ENCODE results near the gene CAPRIN1. TPM values are rescaled to one million over a fixed set of nuclear protein-coding genes. Genes with fewer than 3 reads are reported as not detected.

The CAPRIN1 gene, protein sequence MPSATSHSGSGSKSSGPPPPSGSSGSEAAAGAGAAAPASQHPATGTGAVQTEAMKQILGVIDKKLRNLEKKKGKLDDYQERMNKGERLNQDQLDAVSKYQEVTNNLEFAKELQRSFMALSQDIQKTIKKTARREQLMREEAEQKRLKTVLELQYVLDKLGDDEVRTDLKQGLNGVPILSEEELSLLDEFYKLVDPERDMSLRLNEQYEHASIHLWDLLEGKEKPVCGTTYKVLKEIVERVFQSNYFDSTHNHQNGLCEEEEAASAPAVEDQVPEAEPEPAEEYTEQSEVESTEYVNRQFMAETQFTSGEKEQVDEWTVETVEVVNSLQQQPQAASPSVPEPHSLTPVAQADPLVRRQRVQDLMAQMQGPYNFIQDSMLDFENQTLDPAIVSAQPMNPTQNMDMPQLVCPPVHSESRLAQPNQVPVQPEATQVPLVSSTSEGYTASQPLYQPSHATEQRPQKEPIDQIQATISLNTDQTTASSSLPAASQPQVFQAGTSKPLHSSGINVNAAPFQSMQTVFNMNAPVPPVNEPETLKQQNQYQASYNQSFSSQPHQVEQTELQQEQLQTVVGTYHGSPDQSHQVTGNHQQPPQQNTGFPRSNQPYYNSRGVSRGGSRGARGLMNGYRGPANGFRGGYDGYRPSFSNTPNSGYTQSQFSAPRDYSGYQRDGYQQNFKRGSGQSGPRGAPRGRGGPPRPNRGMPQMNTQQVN
- total RNA-seq (100 to 1,000 TPM; 171 to 285 TPM), polyA plus RNA-seq (10 to 100 TPM; 65.6 to 66.4 TPM)
- long read RNA-seq, donor 1, full-length matches to known transcripts, result 33 of 104 reads
- long read RNA-seq, donor 1, partial matches to known transcripts, result 71 of 104 reads
- long read RNA-seq, donor 1, other reads (novel, unspliced or antisense), result 0 of 104 reads
- long read RNA-seq, donor 2, partial matches to known transcripts, result 11 of 16 reads
- long read RNA-seq, donor 2, other reads (novel, unspliced or antisense), result 0 of 16 reads
- long read RNA-seq, donor 3, full-length matches to known transcripts, result 13 of 29 reads
- long read RNA-seq, donor 3, partial matches to known transcripts, result 16 of 29 reads
- long read RNA-seq, donor 3, other reads (novel, unspliced or antisense), result 0 of 29 reads
- long read RNA-seq, donor 4, full-length matches to known transcripts, result 9 of 47 reads
- long read RNA-seq, donor 4, partial matches to known transcripts, result 38 of 47 reads
- long read RNA-seq, donor 4, other reads (novel, unspliced or antisense), result 0 of 47 reads
- long read RNA-seq, donor 5, full-length matches to known transcripts, result 30 of 103 reads
- long read RNA-seq, donor 5, partial matches to known transcripts, result 73 of 103 reads
- long read RNA-seq, donor 5, other reads (novel, unspliced or antisense), result 0 of 103 reads

DNA sequence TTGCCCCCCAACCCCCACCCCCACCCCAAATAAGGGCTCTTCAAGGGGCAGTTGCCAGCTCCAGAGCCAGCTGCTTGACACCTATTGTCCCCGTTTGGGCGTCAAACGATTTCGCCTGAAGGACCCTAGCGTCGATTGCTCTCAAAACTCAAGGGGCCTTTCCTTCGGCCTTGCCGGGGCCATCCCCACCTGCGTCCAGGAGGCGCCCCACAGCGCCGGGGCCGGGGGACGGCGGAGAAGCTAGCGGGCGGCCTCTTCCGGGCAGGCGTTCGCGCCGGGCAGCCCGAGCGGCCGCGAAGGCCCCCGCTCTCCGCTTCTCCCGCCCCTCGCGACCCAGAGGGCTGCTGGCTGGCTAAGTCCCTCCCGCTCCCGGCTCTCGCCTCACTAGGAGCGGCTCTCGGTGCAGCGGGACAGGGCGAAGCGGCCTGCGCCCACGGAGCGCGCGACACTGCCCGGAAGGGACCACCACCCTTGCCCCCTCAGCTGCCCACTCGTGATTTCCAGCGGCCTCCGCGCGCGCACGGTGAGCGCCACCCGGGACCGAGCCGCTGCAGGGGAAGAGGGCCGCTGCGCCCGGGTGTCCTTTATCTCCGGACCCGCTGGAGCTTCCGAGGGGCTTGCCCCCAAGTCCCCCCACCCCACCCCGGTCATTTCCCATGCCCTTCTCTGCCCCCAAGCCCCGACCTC, at the start of gene CAPRIN1:
Gene CAPRIN1 (plus strand): TSS at position 383 of the 687 bp plus-strand sequence. CDS start 690 bp downstream, outside the sequence.
- Histone ChIP-seq H3K9ac (ENCODE audit: insufficient read depth in 1 of 2, low read length in 2 of 2) (peak within 1 kb of the TSS; percentile 65 to 85), H3K9me3 (ENCODE audit: control insufficient read depth in 4 of 4, insufficient read depth in 3 of 4, low read length in 3 of 4) (no peaks in the 10 kb centered on the region), H3K4me1 (ENCODE audit: control insufficient read depth in 5 of 5, insufficient read depth in 5 of 5, low read length in 5 of 5) (peaks cover 0 to 30% (median 7%) of the 10 kb centered on the region in 5 donors), H3K4me3 (peak within 1 kb of the TSS; percentile 99), H3K36me3 (ENCODE audit: control insufficient read depth in 4 of 4, insufficient read depth in 4 of 4, low read length in 4 of 4) (peaks cover 2 to 8% (median 5%) of the 10 kb centered on the region in 4 donors), H3K27me3 (ENCODE audit: control insufficient read depth in 3 of 3, insufficient read depth in 3 of 3, low read length in 2 of 3) (no peaks in the 10 kb centered on the region), H3K27ac (ENCODE audit: low read depth in 1 of 2, low read length in 1 of 2) (peak within 1 kb of the TSS; percentile 100)
- peak; percentile 92 to 94 (median 94) for DNase-seq
- peak; percentile 87 for ATAC-seq (ENCODE audit: insufficient read depth, low FRiP score)
- TF ChIP-seq, protein P1, sequence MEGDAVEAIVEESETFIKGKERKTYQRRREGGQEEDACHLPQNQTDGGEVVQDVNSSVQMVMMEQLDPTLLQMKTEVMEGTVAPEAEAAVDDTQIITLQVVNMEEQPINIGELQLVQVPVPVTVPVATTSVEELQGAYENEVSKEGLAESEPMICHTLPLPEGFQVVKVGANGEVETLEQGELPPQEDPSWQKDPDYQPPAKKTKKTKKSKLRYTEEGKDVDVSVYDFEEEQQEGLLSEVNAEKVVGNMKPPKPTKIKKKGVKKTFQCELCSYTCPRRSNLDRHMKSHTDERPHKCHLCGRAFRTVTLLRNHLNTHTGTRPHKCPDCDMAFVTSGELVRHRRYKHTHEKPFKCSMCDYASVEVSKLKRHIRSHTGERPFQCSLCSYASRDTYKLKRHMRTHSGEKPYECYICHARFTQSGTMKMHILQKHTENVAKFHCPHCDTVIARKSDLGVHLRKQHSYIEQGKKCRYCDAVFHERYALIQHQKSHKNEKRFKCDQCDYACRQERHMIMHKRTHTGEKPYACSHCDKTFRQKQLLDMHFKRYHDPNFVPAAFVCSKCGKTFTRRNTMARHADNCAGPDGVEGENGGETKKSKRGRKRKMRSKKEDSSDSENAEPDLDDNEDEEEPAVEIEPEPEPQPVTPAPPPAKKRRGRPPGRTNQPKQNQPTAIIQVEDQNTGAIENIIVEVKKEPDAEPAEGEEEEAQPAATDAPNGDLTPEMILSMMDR (IDR thresholded peaks at IDR 0.05; ENCODE audit: control extremely low read depth, extremely low read depth), result no peak
- WGBS, 2 donors, result 0 to 1% methylated on average over 36 to 64 of the region's 64 CpGs

DNA sequence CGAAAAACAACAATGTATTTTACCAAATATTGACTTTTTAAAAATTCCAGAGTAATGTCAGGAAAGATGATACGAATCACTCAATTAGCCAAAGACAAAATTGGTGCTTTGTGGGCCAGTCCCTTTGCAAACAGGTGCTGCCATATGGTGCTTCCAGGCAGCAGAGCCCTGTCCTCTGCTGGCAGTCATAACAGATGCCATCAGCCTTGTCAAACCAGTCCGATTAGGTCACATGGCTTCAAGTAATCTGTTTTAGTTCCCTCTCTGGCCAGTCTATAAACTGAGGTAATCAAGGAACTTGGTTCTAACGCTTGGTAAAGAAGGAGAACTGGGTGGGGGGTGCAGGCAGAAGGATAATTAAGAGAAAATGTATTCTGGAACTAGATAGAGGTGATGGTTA, 49.1 kb upstream of the CAPRIN1 start:
- H3K27me3 ChIP-seq (ENCODE audit: control insufficient read depth in 3 of 3, insufficient read depth in 3 of 3, low read length in 2 of 3), result peaks cover 0 to 2% (median 0%) of the 10 kb centered on the region in 3 donors
- no peaks in the 10 kb centered on the region for H3K36me3 ChIP-seq (ENCODE audit: control insufficient read depth in 4 of 4, insufficient read depth in 4 of 4, low read length in 4 of 4)
- TF ChIP-seq, protein P1 (IDR thresholded peaks at IDR 0.05; ENCODE audit: control extremely low read depth, extremely low read depth), result no peak
- ATAC-seq (ENCODE audit: insufficient read depth, low FRiP score) (no peak), DNase-seq (peak in 1 of 3 donors; percentile 25)
- H3K9me3 ChIP-seq (ENCODE audit: control insufficient read depth in 4 of 4, insufficient read depth in 3 of 4, low read length in 3 of 4), result no peaks in the 10 kb centered on the region
- H3K4me1 ChIP-seq (ENCODE audit: control insufficient read depth in 5 of 5, insufficient read depth in 5 of 5, low read length in 5 of 5), result no peaks in the 10 kb centered on the region
- 66 to 67% methylated on average over 4 of the region's 4 CpGs for WGBS, 2 donors
- no peak overlapping the region for H3K9ac ChIP-seq (ENCODE audit: insufficient read depth in 1 of 2, low read length in 2 of 2)
- no peak overlapping the region for H3K27ac ChIP-seq (ENCODE audit: low read depth in 1 of 2, low read length in 1 of 2)
- H3K4me3 ChIP-seq, result no peak overlapping the region

DNA sequence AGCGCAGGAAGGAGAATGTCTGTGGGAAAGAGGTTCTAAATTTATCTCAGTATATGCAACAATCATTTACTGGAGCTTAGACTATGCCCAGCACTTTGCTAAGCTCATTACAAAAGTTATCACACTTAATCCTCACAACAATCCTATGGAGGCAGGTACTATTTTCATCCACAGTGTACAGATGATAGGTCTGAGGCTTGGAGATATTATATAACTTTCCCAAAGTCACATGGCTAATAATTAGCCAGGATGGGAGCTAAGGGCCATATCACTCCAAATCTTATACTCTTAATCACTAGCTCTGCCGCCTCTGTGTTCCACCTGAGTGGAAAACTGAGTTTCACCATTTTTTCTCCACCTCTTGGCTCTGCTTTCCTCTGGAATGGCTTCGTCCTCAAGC, 47.3 kb upstream of the CAPRIN1 start:
- ATAC-seq (ENCODE audit: insufficient read depth, low FRiP score) (no peak), DNase-seq (no peak)
- TF ChIP-seq, protein P1 (IDR thresholded peaks at IDR 0.05; ENCODE audit: control extremely low read depth, extremely low read depth), result no peak
- no peaks in the 10 kb centered on the region for H3K27me3 ChIP-seq (ENCODE audit: control insufficient read depth in 3 of 3, insufficient read depth in 3 of 3, low read length in 2 of 3)
- H3K4me3 ChIP-seq, result no peak overlapping the region
- H3K27ac ChIP-seq (ENCODE audit: low read depth in 1 of 2, low read length in 1 of 2), result no peak overlapping the region
- no peaks in the 10 kb centered on the region for H3K4me1 ChIP-seq (ENCODE audit: control insufficient read depth in 5 of 5, insufficient read depth in 5 of 5, low read length in 5 of 5)
- H3K9ac ChIP-seq (ENCODE audit: insufficient read depth in 1 of 2, low read length in 2 of 2), result no peak overlapping the region
- WGBS, 2 donors, result 83 to 89% methylated on average over 3 of the region's 3 CpGs
- H3K9me3 ChIP-seq (ENCODE audit: control insufficient read depth in 4 of 4, insufficient read depth in 3 of 4, low read length in 3 of 4), result no peaks in the 10 kb centered on the region
- no peaks in the 10 kb centered on the region for H3K36me3 ChIP-seq (ENCODE audit: control insufficient read depth in 4 of 4, insufficient read depth in 4 of 4, low read length in 4 of 4)
